K562 (cell line): Measurements from ENCODE around the gene GRIN1. TPM values are rescaled to one million over a fixed set of nuclear protein-coding genes. Genes with fewer than 3 reads are reported as not detected.

ENCODE experiments used
- CCNT2 ChIP-seq: IDR thresholded peaks from 2 replicates; pipeline ENCODE4 v1.6.1; 2011; ENCODE audit warnings: borderline replicate concordance, low read depth, mild to moderate bottlenecking, moderate library complexity, mixed read lengths, low read length; ENCODE audit not compliant: insufficient read length; ENCODE audit errors: extremely low read depth
- GTF2F1 ChIP-seq: IDR thresholded peaks from 2 replicates; pipeline ENCODE4 v1.6.1; 2011; ENCODE audit warnings: low read depth, low read length, improper control_type of control experiment
- HEY1 ChIP-seq: fragments of 250-450 bp; sonication (Bioruptor Pico); IDR thresholded peaks from 2 replicates; pipeline ENCODE4 v1.5.0; 2020; ENCODE audit warnings: mild to moderate bottlenecking, moderate library complexity, borderline replicate concordance
- ID3 ChIP-seq, 2 experiments: fragments of 250-450 bp in 1 of 2; fragments of 450-650 bp in 1 of 2; sonication (Bioruptor Pico) in 1 of 2; IDR thresholded peaks; 2 replicates each; pipeline versions ENCODE4 v1.6.1 to v1.8.0; 2016 to 2021; ENCODE audit warnings: mild to moderate bottlenecking in 2 of 2, moderate library complexity in 2 of 2, missing compliant biosample characterization in 1 of 2, missing genetic modification characterization in 1 of 2
- NFE2L1 ChIP-seq: fragments of 450-650 bp; IDR thresholded peaks from 2 replicates; pipeline ENCODE4 v1.6.1; 2016; ENCODE audit warnings: missing genetic modification characterization, low read depth, mild to moderate bottlenecking, missing compliant biosample characterization, moderate library complexity, borderline replicate concordance
- NR1H2 ChIP-seq: sonication (generic); formaldehyde crosslinking; IDR thresholded peaks from 2 replicates; pipeline ENCODE4 v1.4.0; 2020; ENCODE audit warnings: mild to moderate bottlenecking, missing genetic modification reagents
- polyA plus RNA-seq, 8 experiments: library from polyadenylated mRNA; depleted of rRNA in 4 of 8; stranded (reverse) in 5 of 8; unstranded in 3 of 8; fragments of >200 nt; fragmentation: Nextera tagmentation in 2 of 8; fragmentation: Illumina TruSeq in 1 of 8; extraction: Ambion mirVana in 2 of 8; extraction: Trizol in 1 of 8; gene quantifications; 2 replicates each; pipeline versions ENCODE4 v1.2.1 to v1.2.3, GENCODE V29; 2011 to 2014; ENCODE audit warnings: inconsistent platforms in 1 of 8, missing spikeins in 1 of 8
- total RNA-seq, 7 experiments: library from RNA; depleted of rRNA in 6 of 7; stranded (reverse); fragments of >200 nt in 6 of 7; fragmentation: Illumina TruSeq in 2 of 7; extraction: Trizol in 2 of 7; gene quantifications; 2 replicates each; pipeline versions ENCODE4 v1.2.1 to v1.2.3, GENCODE V29; 2011 to 2021; ENCODE audit warnings: low replicate concordance in 1 of 7
- TF ChIP-seq, protein P1 (sequence below), 2 experiments: IDR thresholded peaks; 2 replicates each; pipeline ENCODE4 v1.6.1; 2012; ENCODE audit warnings: improper control_type of control experiment in 2 of 2, low read depth in 2 of 2, low read length in 2 of 2, borderline replicate concordance in 1 of 2
- TF ChIP-seq, protein P2 (sequence below), 3 experiments: fragments of 200-800 bp in 1 of 3; fragments of 250-450 bp in 1 of 3; fragments of 450-650 bp in 1 of 3; sonication (Bioruptor Pico) in 1 of 3; sonication (Bioruptor generic) in 1 of 3; formaldehyde crosslinking in 1 of 3; IDR thresholded peaks; 2 replicates each; pipeline versions ENCODE4 v1.6.1 to v1.8.0; 2016 to 2022; ENCODE audit warnings: mild to moderate bottlenecking in 2 of 3, missing genetic modification characterization in 2 of 3, missing compliant biosample characterization in 1 of 3, moderate library complexity in 1 of 3
- TF ChIP-seq, protein P3 (sequence below), 3 experiments: fragments of 200-800 bp in 1 of 3; sonication (Bioruptor generic) in 1 of 3; sonication (generic) in 1 of 3; formaldehyde crosslinking in 1 of 3; IDR thresholded peaks; 2 replicates each; pipeline versions ENCODE4 v1.6.1 to v1.8.0; 2016 to 2022; ENCODE audit warnings: mild to moderate bottlenecking in 2 of 3, missing compliant biosample characterization in 2 of 3, missing genetic modification characterization in 2 of 3, missing genetic modification reagents in 1 of 3
- TF ChIP-seq, protein P4 (sequence below): fragments of 250-450 bp; sonication (Bioruptor Pico); IDR thresholded peaks from 2 replicates; pipeline ENCODE4 v1.5.0; 2022; ENCODE audit warnings: mild to moderate bottlenecking

Gene GRIN1
- total and polyA plus RNA-seq, 9 of the 15 experiments (the other 6 are each of a cell fraction or from before 2014, with no cell fraction given): 0.03 to 0.35 (median 0.16) TPM; not detected in 6

GRCh38 chr9:137128862-137129455, 10.0 kb upstream of the GRIN1 start (continued):
- TF ChIP-seq, protein P1, sequence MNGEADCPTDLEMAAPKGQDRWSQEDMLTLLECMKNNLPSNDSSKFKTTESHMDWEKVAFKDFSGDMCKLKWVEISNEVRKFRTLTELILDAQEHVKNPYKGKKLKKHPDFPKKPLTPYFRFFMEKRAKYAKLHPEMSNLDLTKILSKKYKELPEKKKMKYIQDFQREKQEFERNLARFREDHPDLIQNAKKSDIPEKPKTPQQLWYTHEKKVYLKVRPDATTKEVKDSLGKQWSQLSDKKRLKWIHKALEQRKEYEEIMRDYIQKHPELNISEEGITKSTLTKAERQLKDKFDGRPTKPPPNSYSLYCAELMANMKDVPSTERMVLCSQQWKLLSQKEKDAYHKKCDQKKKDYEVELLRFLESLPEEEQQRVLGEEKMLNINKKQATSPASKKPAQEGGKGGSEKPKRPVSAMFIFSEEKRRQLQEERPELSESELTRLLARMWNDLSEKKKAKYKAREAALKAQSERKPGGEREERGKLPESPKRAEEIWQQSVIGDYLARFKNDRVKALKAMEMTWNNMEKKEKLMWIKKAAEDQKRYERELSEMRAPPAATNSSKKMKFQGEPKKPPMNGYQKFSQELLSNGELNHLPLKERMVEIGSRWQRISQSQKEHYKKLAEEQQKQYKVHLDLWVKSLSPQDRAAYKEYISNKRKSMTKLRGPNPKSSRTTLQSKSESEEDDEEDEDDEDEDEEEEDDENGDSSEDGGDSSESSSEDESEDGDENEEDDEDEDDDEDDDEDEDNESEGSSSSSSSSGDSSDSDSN (IDR thresholded peaks at IDR 0.05; ENCODE audit: borderline replicate concordance in 1 of 2, low read depth in 2 of 2, low read length in 2 of 2): peak; percentile 29 to 47; a peak in 2 of 4 replicates
- TF ChIP-seq NFE2L1 (tag): no peak
- TF ChIP-seq, protein P2, sequence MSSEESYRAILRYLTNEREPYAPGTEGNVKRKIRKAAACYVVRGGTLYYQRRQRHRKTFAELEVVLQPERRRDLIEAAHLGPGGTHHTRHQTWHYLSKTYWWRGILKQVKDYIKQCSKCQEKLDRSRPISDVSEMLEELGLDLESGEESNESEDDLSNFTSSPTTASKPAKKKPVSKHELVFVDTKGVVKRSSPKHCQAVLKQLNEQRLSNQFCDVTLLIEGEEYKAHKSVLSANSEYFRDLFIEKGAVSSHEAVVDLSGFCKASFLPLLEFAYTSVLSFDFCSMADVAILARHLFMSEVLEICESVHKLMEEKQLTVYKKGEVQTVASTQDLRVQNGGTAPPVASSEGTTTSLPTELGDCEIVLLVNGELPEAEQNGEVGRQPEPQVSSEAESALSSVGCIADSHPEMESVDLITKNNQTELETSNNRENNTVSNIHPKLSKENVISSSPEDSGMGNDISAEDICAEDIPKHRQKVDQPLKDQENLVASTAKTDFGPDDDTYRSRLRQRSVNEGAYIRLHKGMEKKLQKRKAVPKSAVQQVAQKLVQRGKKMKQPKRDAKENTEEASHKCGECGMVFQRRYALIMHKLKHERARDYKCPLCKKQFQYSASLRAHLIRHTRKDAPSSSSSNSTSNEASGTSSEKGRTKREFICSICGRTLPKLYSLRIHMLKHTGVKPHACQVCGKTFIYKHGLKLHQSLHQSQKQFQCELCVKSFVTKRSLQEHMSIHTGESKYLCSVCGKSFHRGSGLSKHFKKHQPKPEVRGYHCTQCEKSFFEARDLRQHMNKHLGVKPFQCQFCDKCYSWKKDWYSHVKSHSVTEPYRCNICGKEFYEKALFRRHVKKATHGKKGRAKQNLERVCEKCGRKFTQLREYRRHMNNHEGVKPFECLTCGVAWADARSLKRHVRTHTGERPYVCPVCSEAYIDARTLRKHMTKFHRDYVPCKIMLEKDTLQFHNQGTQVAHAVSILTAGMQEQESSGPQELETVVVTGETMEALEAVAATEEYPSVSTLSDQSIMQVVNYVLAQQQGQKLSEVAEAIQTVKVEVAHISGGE (CRISPR knock-in tag; IDR thresholded peaks at IDR 0.05): no peak
- TF ChIP-seq GTF2F1: no peak
- TF ChIP-seq HEY1 (CRISPR knock-in tag): no peak
- no peak for TF ChIP-seq ID3 (CRISPR knock-in tag; IDR thresholded peaks at IDR 0.05)
- TF ChIP-seq ID3 (tag; IDR thresholded peaks at IDR 0.05): no peak
- TF ChIP-seq, protein P3, sequence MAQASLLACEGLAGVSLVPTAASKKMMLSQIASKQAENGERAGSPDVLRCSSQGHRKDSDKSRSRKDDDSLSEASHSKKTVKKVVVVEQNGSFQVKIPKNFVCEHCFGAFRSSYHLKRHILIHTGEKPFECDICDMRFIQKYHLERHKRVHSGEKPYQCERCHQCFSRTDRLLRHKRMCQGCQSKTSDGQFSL (CRISPR knock-in tag; IDR thresholded peaks at IDR 0.05): 0 out of 2 replicates have a peak, but pooled peaks have one; percentile 1
- TF ChIP-seq, protein P3 (tag; IDR thresholded peaks at IDR 0.05): no peak
- TF ChIP-seq CCNT2: no peak
- TF ChIP-seq NR1H2: no peak
- TF ChIP-seq, protein P4, sequence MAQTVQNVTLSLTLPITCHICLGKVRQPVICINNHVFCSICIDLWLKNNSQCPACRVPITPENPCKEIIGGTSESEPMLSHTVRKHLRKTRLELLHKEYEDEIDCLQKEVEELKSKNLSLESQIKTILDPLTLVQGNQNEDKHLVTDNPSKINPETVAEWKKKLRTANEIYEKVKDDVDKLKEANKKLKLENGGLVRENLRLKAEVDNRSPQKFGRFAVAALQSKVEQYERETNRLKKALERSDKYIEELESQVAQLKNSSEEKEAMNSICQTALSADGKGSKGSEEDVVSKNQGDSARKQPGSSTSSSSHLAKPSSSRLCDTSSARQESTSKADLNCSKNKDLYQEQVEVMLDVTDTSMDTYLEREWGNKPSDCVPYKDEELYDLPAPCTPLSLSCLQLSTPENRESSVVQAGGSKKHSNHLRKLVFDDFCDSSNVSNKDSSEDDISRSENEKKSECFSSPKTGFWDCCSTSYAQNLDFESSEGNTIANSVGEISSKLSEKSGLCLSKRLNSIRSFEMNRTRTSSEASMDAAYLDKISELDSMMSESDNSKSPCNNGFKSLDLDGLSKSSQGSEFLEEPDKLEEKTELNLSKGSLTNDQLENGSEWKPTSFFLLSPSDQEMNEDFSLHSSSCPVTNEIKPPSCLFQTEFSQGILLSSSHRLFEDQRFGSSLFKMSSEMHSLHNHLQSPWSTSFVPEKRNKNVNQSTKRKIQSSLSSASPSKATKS (CRISPR knock-in tag): no peak
